ENCODE results near the gene CNTFR. TPM values are rescaled to one million over a fixed set of nuclear protein-coding genes. Genes with fewer than 3 reads are reported as not detected.

The CNTFR gene
- polyA plus RNA-seq, 1 donor (not counting 4 experiments of a cell fraction or from before 2014, with no cell fraction given): 0.42 TPM

DNA sequence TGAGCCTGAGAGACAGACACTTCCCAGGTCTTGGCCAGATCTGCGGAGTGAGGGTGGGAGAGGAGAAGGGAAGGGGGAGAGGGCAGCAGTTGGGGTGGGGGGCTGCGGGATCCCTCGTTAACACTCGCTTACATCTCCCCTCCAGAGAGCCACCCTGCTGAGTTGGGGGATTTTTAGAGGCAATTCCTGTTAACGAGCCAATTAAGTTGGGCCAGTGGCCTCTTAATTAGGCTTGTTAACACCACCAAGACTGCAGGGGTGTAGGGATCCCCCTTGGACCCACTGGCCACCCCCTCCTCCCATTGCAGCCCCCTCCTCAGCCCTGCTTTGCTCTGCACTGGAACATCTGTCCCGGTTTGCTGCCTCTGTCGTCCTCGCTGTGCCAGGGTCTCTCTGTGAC is 23.7 kb downstream of the CNTFR start:
- no peak overlapping the region for H2AFZ ChIP-seq (ENCODE audit: control insufficient read depth, low read length)
- TF ChIP-seq CTCF (optimal IDR thresholded peaks at IDR 0.05 in 1 of 3, IDR thresholded peaks at IDR 0.05 in 1 of 3, conservative IDR thresholded peaks at IDR 0.05 in 1 of 3; ENCODE audit: extremely low read depth in 1 of 3, insufficient read depth in 2 of 3, low read length in 3 of 3): no peak
- TF ChIP-seq EZH2 (IDR thresholded peaks at IDR 0.05; ENCODE audit: low read length): no peak
- H3K4me1 ChIP-seq (ENCODE audit: control insufficient read depth, extremely low read depth, insufficient read depth, low read length): peaks cover 21% of the 10 kb centered on the region
- H3K36me3 ChIP-seq (ENCODE audit: control insufficient read depth in 2 of 2, extremely low read depth in 1 of 2, insufficient read depth in 2 of 2, low read length in 2 of 2): no peaks in the 10 kb centered on the region
- FAIRE-seq (no peak), DNase-seq (ENCODE audit: low read depth, low spot score) (no peak)
- no peaks in the 10 kb centered on the region for H3K79me2 ChIP-seq (ENCODE audit: control insufficient read depth, insufficient read depth, low read length)
- H3K9ac ChIP-seq (ENCODE audit: control insufficient read depth, extremely low read depth, insufficient read depth, low read length): no peak overlapping the region
- H3K9me3 ChIP-seq (ENCODE audit: control insufficient read depth, low read depth, low read length): no peaks in the 10 kb centered on the region
- H3K4me2 ChIP-seq (ENCODE audit: control insufficient read depth, extremely low read depth, insufficient read depth, low read depth, low read length): no peak overlapping the region
- peaks cover 49% of the 10 kb centered on the region for H3K27me3 ChIP-seq (ENCODE audit: control insufficient read depth, extremely low read depth, insufficient read depth, low read length)
- dilution Hi-C loops (cut with MboI; ENCODE audit: extremely low pct_ligation_motif_present, low sequenced_read_pairs): no loop called here
- no peaks in the 10 kb centered on the region for H3K9me1 ChIP-seq (ENCODE audit: control insufficient read depth, extremely low read depth, insufficient read depth, low read length)
- peaks cover 5% of the 10 kb centered on the region for H4K20me1 ChIP-seq (ENCODE audit: control insufficient read depth, extremely low read depth, insufficient read depth, low read length)
- no peak overlapping the region for H3K4me3 ChIP-seq (ENCODE audit: control insufficient read depth in 2 of 3, extremely low read depth in 1 of 3, insufficient read depth in 2 of 3, low read depth in 1 of 3, low read length in 3 of 3)
- no peak overlapping the region for H3K27ac ChIP-seq (ENCODE audit: control insufficient read depth, insufficient read depth, low read length)

GRCh38 chr9:34564617-34565016 is 24.9 kb downstream of the CNTFR start:
- no peak overlapping the region for H3K4me2 ChIP-seq (ENCODE audit: control insufficient read depth, extremely low read depth, insufficient read depth, low read depth, low read length)
- dilution Hi-C loops (cut with MboI; ENCODE audit: extremely low pct_ligation_motif_present, low sequenced_read_pairs): no loop called here
- H3K4me1 ChIP-seq (ENCODE audit: control insufficient read depth, extremely low read depth, insufficient read depth, low read length): peaks cover 30% of the 10 kb centered on the region
- H3K4me3 ChIP-seq (ENCODE audit: control insufficient read depth in 2 of 3, extremely low read depth in 1 of 3, insufficient read depth in 2 of 3, low read depth in 1 of 3, low read length in 3 of 3): no peak overlapping the region
- no peaks in the 10 kb centered on the region for H3K36me3 ChIP-seq (ENCODE audit: control insufficient read depth in 2 of 2, extremely low read depth in 1 of 2, insufficient read depth in 2 of 2, low read length in 2 of 2)
- H3K9me1 ChIP-seq (ENCODE audit: control insufficient read depth, extremely low read depth, insufficient read depth, low read length): no peaks in the 10 kb centered on the region
- peaks cover 5% of the 10 kb centered on the region for H4K20me1 ChIP-seq (ENCODE audit: control insufficient read depth, extremely low read depth, insufficient read depth, low read length)
- no peak overlapping the region for H3K9ac ChIP-seq (ENCODE audit: control insufficient read depth, extremely low read depth, insufficient read depth, low read length)
- no peak for FAIRE-seq
- no peaks in the 10 kb centered on the region for H3K79me2 ChIP-seq (ENCODE audit: control insufficient read depth, insufficient read depth, low read length)
- H3K9me3 ChIP-seq (ENCODE audit: control insufficient read depth, low read depth, low read length): no peaks in the 10 kb centered on the region
- no peak for TF ChIP-seq EZH2 (IDR thresholded peaks at IDR 0.05; ENCODE audit: low read length)
- no peak for TF ChIP-seq CTCF (optimal IDR thresholded peaks at IDR 0.05 in 1 of 3, IDR thresholded peaks at IDR 0.05 in 1 of 3, conservative IDR thresholded peaks at IDR 0.05 in 1 of 3; ENCODE audit: extremely low read depth in 1 of 3, insufficient read depth in 2 of 3, low read length in 3 of 3)
- no peak for DNase-seq (ENCODE audit: low read depth, low spot score)
- H3K27ac ChIP-seq (ENCODE audit: control insufficient read depth, insufficient read depth, low read length): no peak overlapping the region
- H2AFZ ChIP-seq (ENCODE audit: control insufficient read depth, low read length): no peak overlapping the region
- peaks cover 38% of the 10 kb centered on the region for H3K27me3 ChIP-seq (ENCODE audit: control insufficient read depth, extremely low read depth, insufficient read depth, low read length)
